SW480 (cell line): ENCODE measurements around the gene KCNT1.
A peak's percentile ranks its signal among the peaks of the same experiment; 100 is the strongest.
"Not testable (repeated sequence)": the region's sequence is repeated elsewhere in the genome, so short reads cannot be mapped to it uniquely, and the experiment has no call there.

Experiments
- DNase-seq: peaks from one replicate; pipeline ENCODE4 v3.0.0-alpha.2; 2016; ENCODE audit warnings: low spot score

Gene KCNT1

GRCh38 chr9:135701959-135702721, at the start of gene KCNT1:
Gene KCNT1 (plus strand): TSS chr9:135702185. CDS start chr9:135702259, 74 bp downstream.
- peak; percentile 40 for DNase-seq

GRCh38 chr9:135655317-135655716, 46.7 kb upstream of the KCNT1 start:
- DNase-seq: no peak

- DNase-seq: no peak
These were observed 44.6 kb upstream of the KCNT1 start for GRCh38 chr9:135657416-135657815.

- no peak for DNase-seq
These were observed 42.7 kb upstream of the KCNT1 start for GRCh38 chr9:135659252-135659651.

- DNase-seq: no peak
These were observed 41.6 kb upstream of the KCNT1 start for GRCh38 chr9:135660407-135660806.

GRCh38 chr9:135661816-135662560, 40.0 kb upstream of the KCNT1 start:
- DNase-seq: no peak

GRCh38 chr9:135662758-135663450, 39.1 kb upstream of the KCNT1 start, which contains the start of gene LCN9:
Gene LCN9 (plus strand): TSS chr9:135663309. CDS start chr9:135663322, 13 bp downstream.
- DNase-seq: no peak

- DNase-seq: no peak
These were observed 38.6 kb upstream of the KCNT1 start for GRCh38 chr9:135663451-135663770.

GRCh38 chr9:135663857-135664256, 38.1 kb upstream of the KCNT1 start:
- DNase-seq: no peak

- DNase-seq: no peak
These were observed 37.7 kb upstream of the KCNT1 start for GRCh38 chr9:135664266-135664665.

GRCh38 chr9:135664801-135665794, 36.9 kb upstream of the KCNT1 start:
- DNase-seq: no peak

GRCh38 chr9:135665795-135666189, 36.2 kb upstream of the KCNT1 start:
- DNase-seq: no peak

GRCh38 chr9:135666534-135667462, 35.2 kb upstream of the KCNT1 start:
- no peak for DNase-seq

- DNase-seq: no peak
These were observed 34.5 kb upstream of the KCNT1 start for GRCh38 chr9:135667463-135668001.

GRCh38 chr9:135669018-135669417, 33.0 kb upstream of the KCNT1 start:
- not testable (repeated sequence) for DNase-seq

- DNase-seq: no peak
These were observed 32.2 kb upstream of the KCNT1 start for GRCh38 chr9:135669616-135670285.

- DNase-seq: no peak
These were observed 31.0 kb upstream of the KCNT1 start for GRCh38 chr9:135670721-135671590.

- DNase-seq: no peak
These were observed 30.4 kb upstream of the KCNT1 start for GRCh38 chr9:135671591-135672041.
